AG08395 (cell line): ENCODE measurements around the gene SYCE3.
"Not testable (repeated sequence)": the region's sequence is repeated elsewhere in the genome, so short reads cannot be mapped to it uniquely, and the experiment has no call there.

Experiments
- DNase-seq: peaks from one replicate; pipeline ENCODE4 v3.0.0; 2012; ENCODE audit warnings: mixed read lengths, low spot score

SYCE3 gene

DNA sequence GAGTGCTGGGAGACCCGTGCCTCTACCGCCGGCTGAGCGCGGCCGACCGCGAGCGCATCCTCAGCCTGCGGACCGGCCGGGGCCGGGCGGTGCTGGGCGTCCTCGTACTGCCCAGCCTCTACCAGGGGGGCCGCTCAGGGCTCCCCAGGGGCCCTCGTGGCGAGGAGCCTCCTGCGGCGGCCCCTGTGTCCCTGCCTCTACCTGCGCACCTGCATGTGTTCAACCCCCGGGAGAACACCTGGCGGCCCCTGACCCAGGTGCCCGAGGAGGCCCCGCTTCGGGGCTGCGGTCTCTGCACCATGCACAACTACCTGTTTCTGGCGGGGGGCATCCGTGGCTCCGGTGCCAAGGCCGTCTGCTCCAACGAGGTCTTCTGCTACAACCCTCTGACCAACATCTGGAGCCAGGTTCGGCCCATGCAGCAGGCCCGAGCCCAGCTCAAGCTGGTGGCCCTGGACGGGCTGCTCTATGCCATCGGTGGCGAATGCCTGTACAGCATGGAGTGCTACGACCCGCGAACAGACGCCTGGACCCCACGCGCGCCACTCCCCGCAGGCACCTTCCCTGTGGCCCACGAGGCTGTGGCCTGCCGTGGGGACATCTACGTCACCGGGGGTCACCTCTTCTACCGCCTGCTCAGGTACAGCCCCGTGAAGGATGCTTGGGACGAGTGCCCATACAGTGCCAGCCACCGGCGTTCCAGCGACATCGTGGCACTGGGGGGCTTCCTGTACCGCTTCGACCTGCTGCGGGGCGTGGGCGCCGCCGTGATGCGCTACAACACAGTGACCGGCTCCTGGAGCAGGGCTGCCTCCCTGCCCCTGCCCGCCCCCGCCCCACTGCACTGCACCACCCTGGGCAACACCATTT is 13.6 kb downstream of the SYCE3 start:
- DNase-seq: no peak

DNA sequence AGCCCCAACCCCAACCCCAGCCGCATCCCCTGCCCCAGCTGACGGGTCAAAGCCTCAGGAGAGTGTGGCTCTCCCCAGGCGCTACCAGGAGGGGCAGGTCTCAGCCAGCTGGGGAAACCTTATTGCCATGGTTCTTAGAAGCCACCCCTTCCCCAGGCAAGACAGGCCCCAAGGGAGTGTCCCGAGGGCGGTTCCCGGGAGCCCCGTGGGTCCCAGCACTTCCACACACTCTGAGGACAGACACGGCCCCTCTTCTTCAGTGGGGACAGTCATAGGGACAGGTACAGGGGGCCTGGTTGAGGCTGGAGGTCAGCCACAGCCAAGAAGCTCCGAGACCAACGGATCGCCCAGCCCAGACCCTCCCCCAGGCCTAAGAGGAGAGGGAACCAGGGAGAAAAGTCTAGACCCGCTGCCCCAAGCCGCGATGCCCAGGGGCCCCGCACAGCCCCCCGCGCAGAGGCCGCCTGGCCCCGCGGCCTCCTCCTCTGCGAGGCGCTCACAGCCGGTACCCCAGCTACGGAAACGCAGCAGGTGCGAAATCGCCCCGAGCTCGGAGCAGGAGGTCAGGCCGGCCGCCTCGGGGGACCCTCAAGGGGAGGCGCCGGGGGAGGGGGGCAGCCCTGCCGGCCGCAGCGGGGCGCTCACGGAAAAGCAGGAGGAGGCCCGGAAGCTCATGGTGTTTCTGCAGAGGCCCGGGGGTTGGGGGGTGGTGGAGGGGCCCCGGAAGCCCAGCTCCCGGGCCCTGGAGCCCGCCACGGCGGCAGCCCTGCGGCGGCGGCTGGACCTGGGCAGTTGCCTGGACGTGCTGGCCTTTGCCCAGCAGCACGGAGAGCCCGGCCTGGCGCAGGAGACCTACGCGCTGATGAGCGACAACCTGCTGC is 14.4 kb downstream of the SYCE3 start:
- no peak for DNase-seq

DNA sequence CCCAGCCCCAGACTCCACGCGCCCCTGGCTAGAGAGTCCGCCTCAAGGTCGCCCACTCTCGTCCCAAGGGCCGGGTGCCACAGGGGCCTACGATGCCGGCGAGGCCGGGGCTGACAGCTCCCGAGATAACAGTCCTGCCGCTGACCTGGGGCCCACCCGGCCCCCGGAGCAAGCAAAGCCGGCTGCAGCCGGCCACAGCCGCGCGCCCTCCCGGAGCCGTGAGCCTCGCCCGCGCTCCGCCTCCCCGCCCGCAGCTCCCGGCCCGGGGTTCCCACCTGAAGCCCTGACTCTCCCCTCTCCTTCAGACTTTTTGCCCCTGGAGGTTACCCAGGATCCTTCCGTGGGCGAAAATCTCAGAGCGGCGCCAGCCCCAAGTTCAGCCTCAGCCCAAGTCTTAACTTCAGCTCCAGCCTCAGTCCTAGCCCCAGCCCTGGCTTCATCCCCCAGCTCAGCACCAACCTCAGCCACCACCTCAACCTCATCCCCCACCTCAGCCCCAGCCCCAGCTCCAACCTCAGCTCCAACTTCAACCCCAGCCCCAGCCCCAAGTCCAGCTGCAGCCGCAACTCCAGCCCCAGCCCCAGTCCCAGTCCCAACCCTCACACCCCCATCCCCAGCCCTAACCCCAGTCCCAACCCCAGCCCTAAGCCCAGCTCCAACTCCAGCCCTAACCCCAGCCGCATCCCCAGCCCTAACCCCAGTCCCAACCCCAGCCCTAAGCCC is 15.3 kb downstream of the SYCE3 start:
- no peak for DNase-seq

DNA sequence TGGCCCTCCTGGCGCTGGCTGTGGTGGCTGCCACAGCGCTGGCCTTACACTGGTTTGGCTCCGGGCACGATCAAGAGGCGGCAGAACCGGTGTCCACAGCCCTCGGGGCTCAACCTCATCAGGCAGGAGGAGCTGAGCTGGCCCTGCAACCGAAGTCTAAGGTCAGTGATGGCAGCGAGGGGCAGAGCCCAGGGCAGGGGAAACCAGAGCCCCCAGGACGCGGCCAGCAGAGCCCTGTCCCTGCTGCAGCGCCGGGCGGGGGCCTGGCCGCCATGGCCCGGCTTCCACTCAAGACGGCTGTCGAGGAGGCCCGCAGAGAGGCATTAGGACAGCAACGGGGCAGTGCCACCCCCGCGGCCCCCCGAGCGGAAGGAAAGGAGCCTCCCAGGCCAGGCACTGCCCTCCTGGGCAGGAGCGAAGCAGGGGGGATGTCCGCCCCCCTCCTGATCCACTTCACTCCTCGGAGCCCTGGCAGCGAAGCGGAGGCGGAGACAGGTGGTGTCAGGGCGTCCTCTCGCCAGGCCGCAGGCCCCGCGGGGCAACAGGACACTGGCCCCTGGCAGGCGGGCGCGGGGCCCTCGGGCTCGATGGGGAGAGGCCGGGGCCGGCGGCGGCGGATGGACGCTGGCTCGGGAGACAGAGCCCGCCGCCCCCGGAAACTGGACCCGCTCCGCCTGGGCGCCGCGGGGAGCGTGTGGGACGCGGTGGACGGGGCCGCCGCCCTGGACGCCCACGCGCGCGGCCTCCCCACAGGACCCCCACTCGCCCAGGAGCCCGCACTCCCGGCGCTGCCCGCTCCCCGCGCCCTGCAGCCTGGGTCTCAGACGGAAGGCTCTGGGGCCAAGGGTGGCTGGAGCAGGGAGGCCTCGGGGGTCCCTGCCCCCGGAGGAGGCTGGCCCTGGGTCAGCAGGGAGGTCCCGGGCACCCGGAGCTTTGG is 16.1 kb downstream of the SYCE3 start:
- no peak for DNase-seq

DNA sequence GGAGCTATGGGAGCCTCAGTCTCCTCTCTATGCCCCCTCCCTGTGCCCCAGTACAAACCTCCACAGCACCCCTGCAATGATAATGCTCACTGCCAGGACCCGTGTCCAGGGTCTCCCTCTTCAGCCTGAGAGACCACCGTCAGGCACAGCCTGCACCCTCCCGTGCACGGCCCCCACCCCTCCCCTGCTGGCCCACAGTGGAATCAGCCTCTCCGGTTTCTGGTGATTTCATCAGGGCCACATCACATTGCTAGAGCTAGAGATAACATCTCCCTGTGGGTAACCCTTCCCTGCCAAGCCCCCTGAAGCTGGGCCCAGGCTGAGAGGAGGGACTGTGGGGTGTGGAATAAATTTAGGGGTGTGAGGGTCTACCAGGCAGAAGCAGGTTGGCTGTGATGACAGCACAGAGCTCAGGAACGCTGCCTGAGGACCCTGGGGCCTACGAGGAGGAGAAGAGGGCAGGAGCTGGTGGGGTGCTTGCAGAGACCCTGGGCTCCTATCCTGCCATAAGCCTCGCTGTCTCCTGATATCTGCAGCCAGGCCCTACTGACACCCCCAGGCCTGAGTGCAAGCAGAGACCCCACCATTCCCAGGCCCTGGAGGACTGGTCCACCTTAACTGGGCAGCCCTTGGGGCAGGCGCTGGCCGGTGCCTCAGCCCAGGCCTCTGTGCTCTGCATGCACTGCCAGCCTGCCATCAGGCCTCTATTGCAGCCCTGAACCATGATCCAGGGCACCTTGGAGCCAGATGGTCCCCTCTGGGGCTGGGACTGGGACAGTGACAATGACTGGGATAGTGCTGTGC is 17.0 kb downstream of the SYCE3 start, which contains the start of gene KLHDC7B:
Gene KLHDC7B, plus strand, starts transcription at position 378 of the 804 bp plus-strand sequence. Its CDS starts 345 bp downstream, at position 723.
- DNase-seq: no peak

DNA sequence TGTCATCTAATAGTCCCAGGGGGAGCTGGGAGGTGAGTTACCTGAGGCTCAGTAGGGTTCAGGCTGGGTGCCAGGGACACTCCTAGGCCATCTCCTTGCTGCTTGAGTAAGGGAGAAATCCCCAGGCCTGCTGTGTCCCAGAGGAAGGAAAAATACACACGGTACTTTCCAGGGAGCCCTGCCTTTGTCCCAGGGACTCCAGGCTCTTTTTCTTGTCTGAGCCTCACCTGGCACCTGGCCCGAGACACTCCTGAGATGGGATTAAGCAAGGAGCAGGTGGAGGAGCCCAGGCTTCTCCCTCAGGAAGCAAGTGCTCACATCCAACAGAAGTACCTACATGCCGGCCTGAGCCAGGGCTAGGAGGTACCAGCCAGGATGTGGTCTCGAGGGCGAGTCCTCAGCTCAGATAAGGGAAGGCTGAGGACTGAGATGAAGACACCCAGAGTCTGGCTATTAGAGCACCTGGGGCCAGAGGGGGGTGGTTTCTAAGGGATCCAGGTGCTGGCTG is 17.9 kb downstream of the SYCE3 start:
- no peak for DNase-seq

DNA sequence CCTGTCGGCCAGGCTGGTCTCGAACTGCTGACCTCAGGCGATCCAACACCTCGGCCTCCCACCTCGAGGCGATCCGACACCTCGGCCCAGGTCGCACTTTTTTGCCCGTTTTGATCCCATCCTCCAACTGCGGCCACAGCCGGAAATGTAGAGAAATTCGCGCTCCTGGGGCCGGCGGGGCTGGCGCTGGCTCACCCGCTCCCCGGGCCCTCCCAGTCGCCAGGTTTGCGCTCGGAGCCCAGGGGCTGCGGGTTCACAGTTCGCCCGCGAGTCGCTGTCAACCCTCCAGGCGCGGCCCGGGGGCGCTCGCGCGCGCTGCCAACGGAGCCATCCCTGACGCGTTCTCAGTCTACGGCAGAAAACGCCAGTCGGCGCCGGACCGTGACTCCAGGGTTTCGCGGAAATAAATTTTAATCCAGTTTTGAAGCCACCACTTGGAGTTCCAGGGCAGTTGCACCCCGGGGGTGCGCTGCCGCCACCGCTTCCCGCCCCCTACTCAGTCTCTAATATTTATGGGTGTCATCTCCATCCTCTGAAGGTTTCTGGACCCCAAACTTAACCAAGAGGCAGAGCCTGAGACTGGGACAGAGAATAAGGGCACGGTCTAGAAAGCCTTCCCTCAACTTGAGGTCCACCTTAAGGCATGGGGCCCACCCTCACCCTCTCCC is 18.5 kb downstream of the SYCE3 start:
- peak; percentile 83 for DNase-seq

DNA sequence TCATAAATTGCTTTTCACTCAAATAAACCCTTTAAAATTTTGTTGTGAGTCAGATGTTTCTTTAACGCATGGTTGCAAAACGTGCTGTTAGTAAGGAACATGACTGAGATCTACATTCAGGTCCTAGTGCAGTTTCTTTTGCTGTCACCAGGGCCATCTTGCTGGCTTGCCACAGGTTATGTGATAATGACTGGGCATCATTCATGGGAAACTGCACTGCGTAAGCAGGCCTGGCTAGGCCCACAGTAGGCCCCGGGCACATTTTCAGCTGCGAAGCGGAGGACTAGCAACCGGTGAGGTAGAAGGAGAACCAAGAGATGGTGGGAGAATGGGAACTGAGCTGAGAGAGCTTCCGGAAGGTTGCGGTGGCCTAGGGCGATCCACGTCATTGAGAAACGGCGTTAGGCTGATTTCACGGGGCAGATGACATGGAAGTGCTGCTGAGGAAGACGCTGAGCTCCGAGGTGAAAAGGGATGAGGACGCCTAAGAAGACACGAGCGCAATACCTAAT is 20.2 kb downstream of the SYCE3 start:
- no peak for DNase-seq

DNA sequence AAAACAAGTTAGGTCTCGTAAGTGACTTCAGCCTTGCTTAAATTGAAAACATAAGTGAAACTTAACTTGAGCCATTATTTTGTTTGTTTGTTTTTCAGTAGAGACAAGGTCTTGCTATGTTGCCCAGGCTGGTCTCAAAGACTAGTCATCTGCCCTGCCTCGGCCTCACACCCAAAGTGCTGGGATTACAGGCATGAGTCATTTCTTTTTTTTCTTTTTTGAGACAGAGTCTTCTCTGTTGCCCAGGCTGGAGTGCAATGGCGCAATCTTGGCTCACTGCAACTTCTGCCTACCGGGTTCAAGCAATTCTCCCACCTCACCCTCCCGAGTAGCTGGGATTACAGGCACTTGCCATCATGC is 21.1 kb downstream of the SYCE3 start:
- peak; percentile 80 for DNase-seq

DNA sequence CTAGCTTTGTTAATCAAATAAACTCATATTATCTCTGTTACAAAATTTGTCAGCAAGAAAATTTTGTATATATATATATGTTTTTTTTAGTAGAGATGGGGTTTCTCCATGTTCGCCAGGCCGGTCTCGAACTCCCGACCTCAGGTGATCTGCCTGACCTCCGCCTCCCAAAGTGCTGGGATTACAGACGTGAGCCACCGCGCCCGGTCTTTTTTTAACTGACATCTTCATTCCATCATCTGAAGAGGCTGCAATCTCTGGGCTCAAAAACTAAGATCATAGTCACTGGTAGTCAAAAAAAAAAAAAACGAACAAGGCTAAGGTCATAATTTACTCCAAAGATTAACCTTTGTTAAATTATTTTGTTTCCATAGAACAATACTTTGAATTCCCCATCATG is 22.3 kb downstream of the SYCE3 start:
- DNase-seq: no peak

DNA sequence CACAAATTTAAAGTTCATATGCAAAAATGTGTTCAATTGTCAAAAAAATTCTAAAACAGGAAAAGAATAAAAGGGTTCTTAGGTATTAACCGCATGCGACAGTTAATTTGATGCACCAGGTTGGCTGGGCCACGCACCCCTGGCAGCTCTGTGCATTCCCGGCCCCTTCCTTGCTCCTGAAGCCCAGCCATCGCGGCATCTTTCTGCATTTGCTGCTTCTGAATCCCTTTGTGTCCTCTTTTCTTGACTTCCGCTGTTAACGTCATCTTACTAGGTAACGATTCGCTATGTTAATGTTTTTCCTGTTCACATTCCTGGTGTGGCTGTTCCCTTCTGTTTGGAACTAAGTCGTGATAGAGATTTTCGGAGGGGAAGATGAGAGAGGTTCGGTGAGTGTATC is 25.0 kb downstream of the SYCE3 start:
- no peak for DNase-seq

DNA sequence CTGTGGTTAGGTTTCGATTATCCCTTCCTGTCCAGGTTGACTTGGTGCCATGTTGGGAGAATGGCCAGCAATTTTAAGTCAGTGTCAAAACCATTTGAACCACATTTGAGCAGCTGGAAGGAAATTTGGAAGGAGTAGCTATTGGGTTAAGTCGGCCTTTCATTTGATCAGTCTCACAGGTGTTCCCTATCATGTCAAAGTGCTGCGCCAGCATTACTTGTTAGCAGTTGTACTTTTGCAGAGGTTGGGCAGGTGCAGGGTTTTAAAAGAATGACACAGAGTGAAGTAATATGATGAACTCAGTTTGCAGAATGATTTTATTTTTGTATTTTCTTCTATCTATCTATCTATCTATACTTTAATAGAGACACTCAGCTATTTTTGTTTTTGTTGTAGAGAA is 26.5 kb downstream of the SYCE3 start:
- no peak for DNase-seq

DNA sequence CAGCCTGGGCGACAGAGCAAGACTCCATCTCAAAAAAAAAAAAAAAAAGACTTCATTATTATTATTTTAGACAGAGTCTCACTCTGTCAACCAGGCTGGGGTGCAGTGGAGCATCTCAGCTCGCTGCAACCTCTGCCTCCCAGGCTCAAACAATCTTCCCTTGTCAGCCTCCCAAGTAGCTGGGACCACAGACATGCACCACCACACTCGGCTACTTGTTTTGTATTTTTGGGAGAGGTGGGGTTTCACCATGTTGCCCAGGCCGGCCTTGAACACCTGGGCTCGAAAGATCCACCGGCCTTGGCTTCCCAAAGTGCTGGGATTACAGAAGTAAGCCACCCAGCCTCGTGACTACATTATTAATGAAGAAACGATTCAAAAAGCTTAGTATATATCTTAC is 27.6 kb downstream of the SYCE3 start:
- no peak for DNase-seq

DNA sequence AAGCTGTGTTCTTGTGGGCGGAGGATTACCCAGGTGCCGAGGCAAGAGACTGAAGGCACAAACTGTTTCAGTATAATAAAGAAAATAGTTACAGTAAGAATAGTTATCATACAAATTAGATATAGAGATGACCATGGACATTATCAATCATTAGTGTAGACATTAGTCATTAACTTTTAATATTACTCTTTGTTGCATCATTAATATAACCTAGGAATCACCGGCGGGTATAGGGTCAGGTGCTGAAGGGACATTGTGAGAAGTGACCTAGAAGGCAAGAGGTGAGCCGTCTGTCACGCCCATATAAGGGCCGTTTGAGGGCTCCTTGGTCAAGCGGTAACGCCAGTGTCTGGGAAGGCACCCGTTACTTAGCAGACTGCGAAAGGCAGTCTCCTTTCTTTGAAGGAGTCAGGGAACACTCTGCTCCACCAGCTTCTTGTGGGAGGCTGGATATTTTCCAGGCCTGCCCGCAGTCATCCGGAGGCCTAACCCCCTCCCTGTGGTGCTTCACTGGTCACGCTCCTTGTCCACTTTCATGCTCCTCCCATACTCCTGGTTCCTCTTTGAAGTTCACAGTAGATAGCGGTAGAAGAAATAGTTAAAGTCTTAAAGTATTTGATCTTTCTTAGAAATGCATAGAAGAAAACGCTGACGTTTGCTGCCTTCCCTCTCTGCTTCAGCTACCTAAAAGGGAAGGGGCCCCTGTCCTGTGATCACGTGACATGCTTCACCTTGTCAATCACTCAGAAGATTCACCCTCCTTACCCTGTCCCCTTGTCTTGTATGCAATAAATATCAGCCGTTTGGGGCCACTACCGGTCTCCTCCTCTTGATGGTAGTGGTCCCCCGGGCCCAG is 28.6 kb downstream of the SYCE3 start:
- DNase-seq: not testable (repeated sequence)

DNA sequence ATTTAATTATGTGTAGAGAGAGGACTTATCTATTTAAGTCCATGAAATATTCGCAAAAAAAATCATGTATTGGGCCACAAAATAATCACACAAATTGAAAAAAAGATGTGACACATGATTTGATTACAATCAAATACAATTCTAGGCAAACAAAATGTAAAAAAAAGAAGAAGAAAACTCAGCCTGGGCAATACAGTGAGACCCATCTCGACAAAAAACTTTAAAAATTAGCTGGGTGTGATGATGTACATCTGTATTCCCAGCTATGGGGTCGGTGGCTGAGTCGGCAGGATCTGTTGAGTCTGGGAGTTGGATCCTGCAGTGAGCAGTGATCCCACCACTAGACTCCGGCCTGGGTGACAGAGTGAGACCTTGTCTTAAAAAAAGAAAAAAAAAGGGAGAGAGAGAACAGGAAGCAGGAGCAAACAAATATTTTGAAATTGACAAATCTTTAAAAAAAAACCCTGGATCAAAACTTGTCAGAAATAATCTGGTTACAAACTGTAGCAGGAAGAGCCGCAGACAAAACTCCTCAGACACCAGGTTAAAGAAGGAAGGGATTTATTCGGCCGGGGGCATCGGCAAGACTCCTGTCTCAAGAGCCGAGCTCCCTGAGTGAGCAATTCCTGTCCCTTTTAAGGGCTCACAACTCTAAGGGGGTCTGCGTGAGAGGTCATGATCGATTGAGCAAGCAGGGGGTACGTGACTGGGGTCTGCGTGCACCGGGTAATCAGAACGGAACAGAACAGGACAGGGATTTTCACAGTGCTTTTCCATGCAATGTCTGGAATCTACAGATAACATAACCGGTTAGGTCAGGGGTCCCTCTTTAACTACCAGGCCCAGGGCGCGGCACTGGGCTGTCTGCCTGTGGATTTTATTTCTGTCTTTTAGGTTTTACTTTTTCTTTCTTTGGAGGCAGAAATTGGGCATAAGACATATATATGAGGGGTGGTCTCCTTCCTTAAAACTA is 29.6 kb downstream of the SYCE3 start:
- DNase-seq: no peak

DNA sequence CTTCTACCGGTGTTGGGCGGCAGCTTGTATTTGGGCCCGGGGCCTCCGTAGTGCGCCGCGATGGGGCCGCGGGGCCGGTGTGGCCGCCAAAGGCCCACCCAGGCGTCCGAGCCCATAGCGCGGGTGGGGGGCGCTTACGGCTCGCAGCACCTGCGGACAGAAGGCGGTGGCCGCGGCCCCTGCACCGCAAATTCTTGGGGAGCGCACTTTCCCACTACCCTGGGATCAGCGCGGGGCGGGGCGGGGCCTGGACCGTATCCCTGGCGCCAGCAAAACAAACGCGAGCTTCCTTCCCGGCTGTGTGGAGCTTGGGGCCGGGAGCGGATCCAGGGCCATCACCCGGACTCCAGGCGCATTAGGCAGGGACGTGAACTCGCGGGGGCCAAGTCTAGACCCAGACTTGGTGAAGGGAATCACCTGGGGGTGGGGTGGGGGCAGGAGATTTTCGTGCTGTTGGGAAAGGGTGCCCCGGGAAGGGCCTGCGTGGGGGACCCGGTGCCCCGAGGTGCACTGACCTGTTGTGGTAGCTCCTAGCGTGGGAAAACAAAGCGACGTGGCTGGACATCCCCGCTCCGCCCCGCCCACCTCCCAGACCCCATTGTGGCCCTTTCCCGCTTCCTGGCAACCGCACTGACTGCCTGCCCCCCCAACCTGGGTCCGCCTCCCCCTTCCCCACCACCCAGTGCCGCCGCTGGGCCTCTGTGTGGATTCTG is 30.6 kb downstream of the SYCE3 start:
- peak; percentile 81 for DNase-seq

DNA sequence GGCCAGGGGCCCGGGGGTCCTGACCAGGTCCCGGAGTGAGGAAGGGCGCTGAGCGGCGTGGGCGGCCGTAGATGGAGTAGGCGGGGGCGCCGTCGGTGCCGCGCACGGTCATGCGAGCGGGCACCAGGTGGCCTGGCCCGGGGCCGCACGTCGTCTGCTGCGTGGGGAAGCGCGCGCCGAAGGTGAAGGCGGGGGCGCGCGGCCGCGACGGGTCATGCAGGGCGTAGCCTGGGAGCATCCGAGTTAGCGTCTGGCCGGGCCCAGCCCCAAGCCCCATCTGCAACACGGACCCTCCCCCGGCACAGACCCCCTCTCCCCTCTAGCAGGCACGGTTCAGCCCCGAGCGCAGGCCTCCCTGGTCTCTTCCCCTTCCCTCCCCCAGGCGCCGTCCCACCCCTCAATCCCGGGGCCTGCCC is 31.2 kb downstream of the SYCE3 start:
- no peak for DNase-seq
